MM.1S (cell line): ENCODE results near the gene FOXA3.
"Not testable (repeated sequence)": the region's sequence is repeated elsewhere in the genome, so short reads cannot be mapped to it uniquely, and the experiment has no call there.

ENCODE experiments used
- DNase-seq: peaks from one replicate; pipeline ENCODE4 v3.0.0-alpha.2; 2015
- H2AFZ ChIP-seq: fragments of 300-600 bp; sonication (generic); 2 replicates; pipeline ENCODE4 v1.6.0; 2016; ENCODE audit warnings: antibody characterized with exemption, low read length
- H3F3A ChIP-seq: fragments of 300-600 bp; sonication (generic); 2 replicates; pipeline ENCODE4 v1.6.1; 2016; ENCODE audit warnings: mild to moderate bottlenecking, antibody characterized with exemption, low read length, moderate library complexity, mixed read lengths; ENCODE audit not compliant: insufficient read depth
- H3K27ac ChIP-seq: fragments of 300-600 bp; sonication (generic); 2 replicates; pipeline ENCODE4 v1.5.1; 2016; ENCODE audit warnings: mild to moderate bottlenecking, low read length
- H3K27me3 ChIP-seq: fragments of 300-600 bp; sonication (generic); replicated peaks from 2 replicates; pipeline ENCODE4 v1.6.0; 2016; ENCODE audit warnings: low read length; ENCODE audit not compliant: insufficient read depth
- H3K36me3 ChIP-seq: fragments of 300-600 bp; sonication (generic); replicated peaks from 2 replicates; pipeline ENCODE4 v1.6.1; 2016; ENCODE audit warnings: mild to moderate bottlenecking, low read length, mixed read lengths; ENCODE audit not compliant: insufficient read depth
- H3K4me1 ChIP-seq: fragments of 300-600 bp; sonication (generic); 2 replicates; pipeline ENCODE4 v1.6.1; 2016; ENCODE audit warnings: low read length, mixed read lengths
- H3K4me2 ChIP-seq: fragments of 300-600 bp; sonication (generic); 2 replicates; pipeline ENCODE4 v1.6.0; 2016; ENCODE audit warnings: low read depth, low read length
- H3K4me3 ChIP-seq: fragments of 300-600 bp; sonication (generic); 2 replicates; pipeline ENCODE4 v1.5.1; 2016; ENCODE audit warnings: low read length, mixed read lengths
- H3K79me2 ChIP-seq: fragments of 300-600 bp; sonication (generic); 2 replicates; pipeline ENCODE4 v1.6.1; 2016; ENCODE audit warnings: mixed run types, low read length, mixed read lengths
- H3K9ac ChIP-seq: fragments of 300-600 bp; sonication (generic); 2 replicates; pipeline ENCODE4 v1.6.1; 2016; ENCODE audit warnings: low read length, mixed read lengths
- H3K9me2 ChIP-seq: fragments of 300-600 bp; sonication (generic); replicated peaks from 2 replicates; pipeline ENCODE4 v1.6.1; 2016; ENCODE audit warnings: mild to moderate bottlenecking, low read length, mixed read lengths; ENCODE audit not compliant: insufficient read depth
- H3K9me3 ChIP-seq: fragments of 300-600 bp; sonication (generic); replicated peaks from 2 replicates; pipeline ENCODE4 v1.6.1; 2016; ENCODE audit warnings: mild to moderate bottlenecking, low read length, mixed read lengths; ENCODE audit not compliant: insufficient read depth
- H4K20me1 ChIP-seq: fragments of 300-600 bp; sonication (generic); 2 replicates; pipeline ENCODE4 v1.6.1; 2016; ENCODE audit warnings: mild to moderate bottlenecking, low read length, moderate library complexity, mixed read lengths; ENCODE audit not compliant: insufficient read depth
- EZH2 ChIP-seq: fragments of 300-600 bp; sonication (generic); optimal IDR thresholded peaks from 2 replicates; pipeline ENCODE3; 2017; ENCODE audit warnings: low read depth, mild to moderate bottlenecking, antibody characterized with exemption, low read length, mixed read lengths
- EZH2phosphoT487 ChIP-seq: fragments of 300-600 bp; sonication (generic); IDR thresholded peaks from 2 replicates; pipeline ENCODE4 v1.6.1; 2018; ENCODE audit warnings: antibody characterized with exemption, low read length
- TF ChIP-seq, protein P1 (sequence below): fragments of 300-600 bp; sonication (generic); IDR thresholded peaks from 2 replicates; pipeline ENCODE4 v1.5.1; 2016; ENCODE audit warnings: antibody characterized with exemption, low read length, mixed read lengths

Gene FOXA3

DNA sequence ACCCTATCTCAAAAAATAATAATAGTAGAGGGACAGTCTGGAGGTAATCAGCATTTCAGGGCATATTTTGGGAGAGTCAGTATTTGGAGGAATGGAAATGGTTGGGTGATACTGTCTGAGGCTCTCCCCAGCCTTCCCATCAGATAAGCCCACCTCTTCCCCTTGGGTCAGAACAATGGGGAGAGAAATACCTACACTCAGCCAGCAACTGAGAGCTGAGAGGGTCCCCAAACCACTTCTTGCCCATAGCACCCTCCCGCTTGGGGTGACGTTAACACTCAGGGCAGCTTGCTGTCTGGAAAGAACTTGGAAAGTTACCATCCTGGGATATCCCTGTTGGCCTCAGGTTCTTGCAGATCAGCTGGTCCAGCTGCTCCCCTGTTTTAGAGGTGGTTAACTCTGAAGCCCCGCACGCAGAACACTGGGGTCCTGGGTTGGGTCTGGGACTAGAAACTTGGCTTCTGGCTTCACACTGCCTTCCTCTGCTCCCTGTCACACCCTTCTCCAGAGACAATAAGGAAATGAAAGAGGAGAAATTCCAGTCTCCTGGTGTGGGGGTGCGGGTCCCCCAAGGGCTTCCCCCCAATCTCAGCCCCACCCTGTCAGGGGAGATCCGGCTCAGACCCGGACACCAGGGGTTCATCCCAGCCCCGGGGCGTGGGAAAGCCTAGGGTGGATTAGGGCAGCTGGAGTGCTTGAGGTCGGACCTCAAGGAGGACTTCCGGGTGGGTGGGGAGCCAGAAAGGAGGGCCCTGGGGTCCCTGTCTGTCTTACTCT is 2.5 kb downstream of the FOXA3 start:
- no peaks in the 10 kb centered on the region for H3K36me3 ChIP-seq
- TF ChIP-seq EZH2phosphoT487, result no peak
- TF ChIP-seq, protein P1, sequence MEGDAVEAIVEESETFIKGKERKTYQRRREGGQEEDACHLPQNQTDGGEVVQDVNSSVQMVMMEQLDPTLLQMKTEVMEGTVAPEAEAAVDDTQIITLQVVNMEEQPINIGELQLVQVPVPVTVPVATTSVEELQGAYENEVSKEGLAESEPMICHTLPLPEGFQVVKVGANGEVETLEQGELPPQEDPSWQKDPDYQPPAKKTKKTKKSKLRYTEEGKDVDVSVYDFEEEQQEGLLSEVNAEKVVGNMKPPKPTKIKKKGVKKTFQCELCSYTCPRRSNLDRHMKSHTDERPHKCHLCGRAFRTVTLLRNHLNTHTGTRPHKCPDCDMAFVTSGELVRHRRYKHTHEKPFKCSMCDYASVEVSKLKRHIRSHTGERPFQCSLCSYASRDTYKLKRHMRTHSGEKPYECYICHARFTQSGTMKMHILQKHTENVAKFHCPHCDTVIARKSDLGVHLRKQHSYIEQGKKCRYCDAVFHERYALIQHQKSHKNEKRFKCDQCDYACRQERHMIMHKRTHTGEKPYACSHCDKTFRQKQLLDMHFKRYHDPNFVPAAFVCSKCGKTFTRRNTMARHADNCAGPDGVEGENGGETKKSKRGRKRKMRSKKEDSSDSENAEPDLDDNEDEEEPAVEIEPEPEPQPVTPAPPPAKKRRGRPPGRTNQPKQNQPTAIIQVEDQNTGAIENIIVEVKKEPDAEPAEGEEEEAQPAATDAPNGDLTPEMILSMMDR, result no peak
- no peak for TF ChIP-seq EZH2
- no peak overlapping the region for H3K27ac ChIP-seq
- no peak overlapping the region for H3K9ac ChIP-seq
- H3K79me2 ChIP-seq, result peaks cover 13% of the 10 kb centered on the region
- H3K4me3 ChIP-seq, result no peak overlapping the region
- peaks cover 72% of the 10 kb centered on the region for H3K27me3 ChIP-seq
- 0 out of 2 replicates have a peak, but pooled peaks cover 4% of the 10 kb centered on the region for H3K4me1 ChIP-seq
- no peaks in the 10 kb centered on the region for H3K9me3 ChIP-seq
- peaks cover 13% of the 10 kb centered on the region for H3F3A ChIP-seq
- H3K9me2 ChIP-seq, result no peaks in the 10 kb centered on the region
- DNase-seq, result no peak
- H2AFZ ChIP-seq, result no peak overlapping the region
- H4K20me1 ChIP-seq, result no peaks in the 10 kb centered on the region
- no peak overlapping the region for H3K4me2 ChIP-seq

DNA sequence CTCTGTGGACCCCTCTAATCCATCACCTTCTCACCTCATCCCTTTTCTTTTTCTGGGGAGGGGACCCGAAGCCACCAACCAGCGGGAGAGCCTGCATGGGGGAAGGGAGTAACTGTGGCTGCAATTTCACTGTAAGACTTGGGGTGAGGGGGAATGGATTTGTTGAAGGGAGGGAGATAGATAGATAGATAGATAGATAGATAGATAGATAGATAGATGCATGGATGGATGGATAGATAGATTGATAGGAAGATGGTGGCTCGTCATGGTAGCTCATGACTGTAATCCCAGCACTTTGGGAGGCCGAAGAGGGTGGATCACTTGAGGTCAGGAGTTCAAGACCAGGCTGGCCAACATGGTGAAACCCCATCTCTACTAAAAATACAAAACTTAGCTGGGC is 3.1 kb downstream of the FOXA3 start:
- H3K27me3 ChIP-seq, result peaks cover 79% of the 10 kb centered on the region
- not testable (repeated sequence) for H4K20me1 ChIP-seq, H3K9me3 ChIP-seq, H3K9me2 ChIP-seq, H3K27ac ChIP-seq, DNase-seq, H3K9ac ChIP-seq, H3K4me3 ChIP-seq, H3F3A ChIP-seq, H3K36me3 ChIP-seq, H3K4me1 ChIP-seq, H3K4me2 ChIP-seq, H2AFZ ChIP-seq, H3K79me2 ChIP-seq

GRCh38 chr19:45870798-45871197 is 6.7 kb downstream of the FOXA3 start:
- no peak overlapping the region for H2AFZ ChIP-seq
- H3K9me2 ChIP-seq, result no peaks in the 10 kb centered on the region
- no peaks in the 10 kb centered on the region for H4K20me1 ChIP-seq
- no peak for DNase-seq
- H3K27ac ChIP-seq, result no peak overlapping the region
- no peak overlapping the region for H3K9ac ChIP-seq
- peaks cover 87% of the 10 kb centered on the region for H3K27me3 ChIP-seq
- H3K9me3 ChIP-seq, result no peaks in the 10 kb centered on the region
- no peaks in the 10 kb centered on the region for H3F3A ChIP-seq
- no peak overlapping the region for H3K4me3 ChIP-seq
- no peaks in the 10 kb centered on the region for H3K36me3 ChIP-seq
- TF ChIP-seq, protein P1, result no peak
- no peak for TF ChIP-seq EZH2
- TF ChIP-seq EZH2phosphoT487, result no peak
- H3K79me2 ChIP-seq, result no peaks in the 10 kb centered on the region
- no peaks in the 10 kb centered on the region for H3K4me1 ChIP-seq
- no peak overlapping the region for H3K4me2 ChIP-seq

GRCh38 chr19:45872095-45872919 is 8.2 kb downstream of the FOXA3 start:
- Histone ChIP-seq H3K9ac (no peak overlapping the region), H3K79me2 (no peaks in the 10 kb centered on the region), H3F3A (no peaks in the 10 kb centered on the region), H3K9me3 (no peaks in the 10 kb centered on the region), H2AFZ (no peak overlapping the region), H3K27me3 (peaks cover 87% of the 10 kb centered on the region), H4K20me1 (no peaks in the 10 kb centered on the region), H3K27ac (no peak overlapping the region), H3K4me1 (no peaks in the 10 kb centered on the region), H3K36me3 (no peaks in the 10 kb centered on the region), H3K9me2 (no peaks in the 10 kb centered on the region), H3K4me3 (no peak overlapping the region), H3K4me2 (no peak overlapping the region)
- no peak for DNase-seq
- TF ChIP-seq, protein P1, result no peak
- TF ChIP-seq EZH2, result no peak
- TF ChIP-seq EZH2phosphoT487, result no peak
